Left lobe of liver (tissue), 2 donors: ENCODE data around the gene PES1. TPM values are rescaled to one million over a fixed set of nuclear protein-coding genes. Genes with fewer than 3 reads are reported as not detected.
"Not testable (repeated sequence)": the region's sequence is repeated elsewhere in the genome, so short reads cannot be mapped to it uniquely, and the experiment has no call there.

Source experiments
- ATAC-seq: fragments of 200-7000 bp; cut with Tn5 transposase; one replicate; pipeline ENCODE4 v1.9.1; 2020; ENCODE audit warnings: mild to moderate bottlenecking, moderate library complexity
- DNase-seq: peaks from one replicate; pipeline ENCODE4 v3.0.0-alpha.2; 2020; ENCODE audit warnings: low spot score
- total RNA-seq: library from RNA; stranded (reverse); gene quantifications from one replicate; pipeline ENCODE4 v1.2.1, GENCODE V29; 2021
- donor health status: DM: no; HTN: no; CAD: no; lungs with moderate emphysema.
- donor health status: DM: no; HTN: yes; CAD: no.

The PES1 gene
- total RNA-seq, 1 donor from 2014 or later: 22.4 TPM

DNA sequence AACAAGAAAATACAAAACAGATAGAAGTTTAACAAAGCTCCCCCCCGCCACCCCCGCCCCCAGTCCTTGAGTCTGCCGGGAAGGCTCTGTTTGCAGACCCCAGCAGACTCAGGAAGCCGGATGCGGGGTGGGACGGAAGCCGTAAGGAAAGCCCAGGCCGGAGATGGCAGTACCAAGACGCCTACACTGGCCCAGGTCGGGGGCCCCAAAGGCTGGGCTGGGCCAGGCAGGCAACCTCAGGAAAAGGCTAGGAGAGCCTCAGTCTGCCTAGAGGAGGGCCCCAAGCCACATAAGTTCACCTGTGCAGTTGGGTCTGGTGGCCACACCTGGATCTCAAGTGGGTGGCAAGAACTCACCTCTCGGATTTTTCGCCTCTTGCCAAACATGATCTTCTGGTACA, 13.2 kb downstream of the PES1 start:
- no peak for DNase-seq
- ATAC-seq: no peak

DNA sequence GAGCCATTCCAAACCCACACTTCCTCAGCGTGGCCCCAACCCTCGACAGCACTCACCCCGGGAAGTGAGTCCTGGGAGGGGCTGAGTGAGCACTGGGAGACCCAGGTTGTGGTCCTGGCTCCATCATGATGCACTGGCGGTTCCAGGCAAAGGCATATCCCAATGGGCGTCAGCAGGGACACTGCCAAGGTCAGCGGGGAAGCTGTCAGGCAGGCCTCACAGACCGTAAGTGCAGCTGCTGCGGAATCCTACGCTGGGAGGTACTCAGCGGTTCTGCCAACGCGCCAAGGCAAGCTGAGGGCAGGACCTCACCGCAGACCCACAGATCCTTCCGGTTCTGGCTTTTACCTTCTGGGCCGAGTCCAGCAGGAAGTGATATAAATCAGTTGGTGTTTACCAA, 15.9 kb downstream of the PES1 start:
- DNase-seq (no peak), ATAC-seq (no peak)

DNA sequence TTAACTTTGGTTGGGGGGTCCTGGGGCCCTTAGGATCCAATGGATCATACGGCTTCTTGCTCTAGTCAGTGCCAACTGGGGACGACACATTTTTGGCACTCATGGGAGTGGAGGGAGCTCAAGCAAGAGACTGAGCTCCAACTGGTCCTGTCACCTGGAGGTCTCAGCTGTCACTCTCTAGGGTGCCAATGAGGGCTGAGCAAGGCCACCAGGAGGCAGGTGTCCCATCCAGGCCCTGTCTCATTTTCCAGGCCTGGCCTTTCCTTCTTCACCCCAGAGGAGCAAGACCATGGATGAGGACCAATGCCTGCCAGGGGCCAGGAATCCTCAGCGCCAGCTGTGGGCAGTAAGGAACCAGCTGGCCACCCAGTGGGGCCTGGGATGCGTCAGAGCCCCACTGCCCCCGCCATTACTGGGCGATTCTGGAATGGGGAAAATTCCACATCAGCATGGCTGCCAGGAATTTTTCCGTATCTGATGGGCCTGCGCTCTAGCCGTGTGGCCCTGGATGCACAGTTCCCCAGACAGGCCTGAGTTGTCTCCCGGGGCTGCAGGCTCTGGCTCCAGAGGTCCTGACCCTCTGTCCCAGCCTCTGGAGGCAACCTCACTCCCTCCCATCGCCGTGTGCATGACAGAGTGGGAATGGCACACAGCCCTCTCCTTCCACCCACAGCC, 16.6 kb downstream of the PES1 start:
- ATAC-seq (peak; percentile 3), DNase-seq (no peak)

DNA sequence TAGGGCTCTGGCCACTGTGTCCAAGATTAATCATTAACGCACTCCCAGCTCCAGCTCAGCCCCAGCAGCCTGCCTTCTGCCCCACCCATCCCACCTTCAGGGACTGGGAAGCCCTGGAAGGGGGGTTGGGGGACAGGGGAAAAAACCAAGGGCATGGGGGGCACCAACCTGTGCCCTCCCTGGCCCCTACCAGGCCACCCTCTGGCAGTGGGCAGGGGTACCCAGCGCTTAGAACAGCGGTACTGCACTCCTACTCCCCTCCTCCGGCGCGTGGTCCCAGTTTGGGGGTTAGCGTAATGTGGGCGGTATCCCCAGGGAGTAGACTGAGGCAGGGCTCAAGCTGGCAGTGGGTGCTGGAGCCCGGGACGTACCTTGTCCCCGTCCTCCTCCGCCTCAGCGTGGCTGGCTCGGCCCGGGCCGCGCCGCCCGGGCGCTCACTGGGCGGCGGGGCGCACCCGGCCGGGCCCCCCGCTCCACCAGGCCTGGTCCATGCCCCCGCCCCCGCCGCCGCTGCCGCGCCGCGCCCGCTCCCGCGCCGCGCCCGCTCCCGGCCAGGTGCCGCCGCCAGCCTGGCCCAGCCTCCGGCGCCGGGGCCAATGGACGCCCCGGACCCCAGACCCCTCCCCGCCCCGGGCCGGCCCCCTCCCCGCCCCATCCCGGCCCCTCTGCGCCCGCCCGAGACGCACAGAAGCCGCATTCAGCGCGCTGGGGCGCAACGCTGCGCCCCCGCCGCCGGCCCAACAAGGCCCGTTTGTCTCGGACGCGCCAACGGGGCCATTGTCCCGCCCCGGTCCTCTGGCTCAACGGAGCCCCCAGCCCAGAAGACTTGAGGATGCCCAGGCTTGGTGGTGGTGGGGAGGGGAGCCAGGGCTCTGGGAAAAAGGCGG, 17.4 kb downstream of the PES1 start, which contains the start of gene GAL3ST1:
TSS of gene GAL3ST1 (minus strand) at position 571 of the 887 bp plus-strand sequence. CDS start 17,273 bp downstream, outside the sequence.
- DNase-seq (peak; percentile 59), ATAC-seq (peak; percentile 87)

DNA sequence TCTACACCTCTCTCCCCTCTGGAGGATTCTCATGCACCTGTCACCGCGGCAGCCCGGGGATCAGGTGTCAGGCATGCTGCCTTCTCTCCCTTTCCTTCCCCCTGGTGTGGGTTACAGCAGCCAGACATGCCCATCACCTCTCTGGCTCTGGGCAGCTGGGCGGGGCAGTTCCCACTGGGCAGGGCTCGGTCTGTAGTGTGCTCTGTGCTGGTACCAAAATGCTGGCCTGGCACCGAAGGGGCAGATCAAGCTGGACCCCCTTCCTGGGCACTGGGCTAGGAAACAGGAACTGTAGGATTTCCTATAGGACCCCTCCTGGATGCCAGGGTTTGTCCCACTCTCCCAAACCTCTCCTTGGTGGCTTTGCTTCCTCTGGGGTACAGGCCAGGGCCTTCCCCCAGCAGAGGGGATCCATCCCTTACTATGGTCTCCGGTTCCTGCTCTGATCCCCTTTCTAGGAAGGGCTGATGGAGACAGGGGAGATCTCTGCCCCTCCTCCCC, 18.1 kb downstream of the PES1 start:
- ATAC-seq: peak; percentile 20
- DNase-seq: no peak

DNA sequence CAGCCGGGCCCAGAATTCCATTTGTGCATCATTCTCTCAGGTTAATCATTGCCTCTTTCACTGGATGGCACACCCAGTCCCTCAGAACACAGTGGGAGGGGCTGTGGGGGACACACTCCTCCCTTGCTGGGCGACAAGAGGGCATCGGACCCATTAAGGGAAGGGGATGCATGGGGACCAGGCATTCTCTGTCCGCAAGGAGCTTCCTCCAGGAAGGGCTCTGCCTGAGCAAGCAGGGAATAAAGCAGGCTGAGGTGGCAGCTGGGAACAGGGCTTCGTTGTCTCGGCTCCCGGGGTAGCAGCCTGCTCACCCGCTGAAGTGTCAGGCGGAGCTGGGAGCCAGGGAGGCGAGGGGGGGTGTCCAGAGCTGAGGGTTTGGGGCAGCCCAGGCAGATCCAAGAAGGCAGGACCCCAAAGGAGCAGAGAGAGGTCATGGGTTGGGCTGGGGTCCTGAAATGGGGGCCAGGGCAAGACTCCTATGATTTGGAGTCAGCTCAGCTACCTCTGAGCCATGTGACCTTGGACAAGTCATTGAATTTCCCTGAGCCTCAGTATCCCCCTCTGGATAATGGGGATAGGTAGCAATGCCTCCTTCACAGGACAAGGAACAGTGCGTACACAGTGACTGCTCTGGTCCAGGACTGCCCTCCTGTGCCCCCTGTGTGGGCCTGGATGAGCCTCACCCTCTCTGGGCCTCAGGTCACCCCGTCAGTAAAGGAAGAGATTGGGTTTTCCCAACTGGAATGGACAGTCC, 18.7 kb downstream of the PES1 start:
- peak; percentile 57 for ATAC-seq

DNA sequence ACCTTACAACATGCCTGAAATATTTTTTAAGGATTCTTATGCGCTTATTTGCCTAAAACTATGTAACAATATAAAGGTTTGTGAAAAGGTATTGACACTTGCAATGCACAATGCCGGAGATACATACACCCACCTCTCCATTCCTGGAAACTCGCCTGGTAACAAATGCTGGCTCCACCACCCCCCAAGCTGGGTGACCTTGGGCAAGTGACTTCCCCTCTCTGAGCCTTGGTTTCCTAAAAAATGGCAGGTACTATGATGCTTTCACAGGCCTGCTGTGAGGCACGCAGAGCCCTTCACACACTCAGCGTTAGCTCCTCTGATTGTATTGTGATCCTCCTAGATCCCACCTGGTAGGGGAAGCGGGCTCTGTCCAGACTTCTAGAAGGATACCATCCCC, 19.5 kb downstream of the PES1 start:
- DNase-seq (no peak), ATAC-seq (no peak)

More for the DNA sequence above, 18.7 kb downstream of the PES1 start:
- DNase-seq: no peak

DNA sequence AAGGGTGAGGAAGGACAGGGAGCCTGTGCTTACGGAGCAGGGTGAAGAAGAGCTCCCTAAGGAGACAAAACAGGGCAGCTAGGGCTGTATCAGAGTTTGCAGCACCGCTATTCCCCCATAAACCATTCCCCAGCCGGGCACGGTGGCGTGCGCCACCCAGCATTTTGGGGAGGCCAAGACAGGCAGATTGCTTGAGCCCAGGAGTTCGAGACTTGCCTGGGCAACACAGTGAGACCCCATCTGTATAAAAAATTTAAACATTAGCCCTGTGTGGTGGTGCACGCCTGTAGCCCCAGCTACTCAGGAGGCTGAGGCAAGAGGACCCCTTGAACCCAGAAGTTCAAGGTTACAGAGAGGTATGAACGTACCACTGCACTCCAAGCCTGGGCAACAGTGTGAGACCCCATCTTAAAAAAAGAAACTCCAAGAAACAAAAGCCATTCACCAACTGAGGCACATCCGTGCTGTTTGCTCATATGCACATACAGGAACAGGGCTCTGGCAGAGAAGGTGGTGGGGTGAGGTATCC, 22.0 kb downstream of the PES1 start:
- DNase-seq (no peak), ATAC-seq (no peak)

DNA sequence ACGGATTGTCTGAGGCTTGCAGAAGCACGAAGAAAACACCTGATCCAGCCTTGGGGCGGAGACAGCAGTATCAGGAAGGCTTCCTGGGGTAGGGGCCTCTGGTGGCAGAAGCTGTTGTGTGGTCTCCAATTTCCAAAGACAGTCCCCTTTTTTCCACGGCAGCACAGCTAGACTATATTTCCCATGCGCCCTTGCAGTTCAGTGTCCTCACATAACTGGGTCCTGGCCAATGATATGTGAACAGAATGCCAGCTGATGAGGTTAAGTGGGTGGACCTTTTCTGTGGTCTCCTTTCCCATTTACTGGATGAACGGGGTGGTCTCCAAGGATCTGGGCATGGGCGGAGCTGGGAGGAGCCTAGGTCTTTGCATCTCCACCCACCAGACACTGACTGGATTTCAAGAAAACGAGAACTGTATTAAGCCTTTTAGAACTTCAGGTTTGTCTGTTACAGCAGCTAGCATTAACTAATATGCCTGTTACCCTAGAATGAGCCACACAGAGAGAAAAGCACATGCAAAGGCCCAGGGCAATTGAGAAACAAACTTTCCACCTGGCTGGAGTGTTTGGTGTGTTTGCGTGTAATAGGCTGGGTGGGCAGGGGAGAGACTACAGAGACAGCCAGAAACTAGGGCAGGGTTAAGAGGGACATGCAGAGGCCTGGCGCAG, 23.4 kb downstream of the PES1 start:
- no peak for ATAC-seq
- no peak for DNase-seq

DNA sequence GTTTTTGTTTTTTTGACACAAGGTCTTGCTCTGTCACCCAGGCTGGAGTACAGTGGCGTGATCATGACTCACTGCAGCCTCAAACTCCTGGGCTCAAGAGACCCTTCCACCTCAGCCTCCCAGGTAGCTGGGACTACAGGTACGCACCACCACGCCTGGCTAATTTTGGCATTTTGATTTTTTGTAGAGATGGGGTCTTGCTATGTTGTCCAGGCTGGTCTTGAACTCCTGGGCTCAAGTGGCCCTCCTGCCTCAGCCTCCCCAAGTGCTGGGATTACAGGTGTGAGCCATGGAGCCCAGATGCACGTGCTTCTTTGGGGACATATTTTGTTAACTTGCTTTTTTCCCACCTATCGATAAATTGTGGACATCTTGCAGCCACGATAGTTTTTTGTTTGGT, 24.4 kb downstream of the PES1 start:
- ATAC-seq, DNase-seq: not testable (repeated sequence)

DNA sequence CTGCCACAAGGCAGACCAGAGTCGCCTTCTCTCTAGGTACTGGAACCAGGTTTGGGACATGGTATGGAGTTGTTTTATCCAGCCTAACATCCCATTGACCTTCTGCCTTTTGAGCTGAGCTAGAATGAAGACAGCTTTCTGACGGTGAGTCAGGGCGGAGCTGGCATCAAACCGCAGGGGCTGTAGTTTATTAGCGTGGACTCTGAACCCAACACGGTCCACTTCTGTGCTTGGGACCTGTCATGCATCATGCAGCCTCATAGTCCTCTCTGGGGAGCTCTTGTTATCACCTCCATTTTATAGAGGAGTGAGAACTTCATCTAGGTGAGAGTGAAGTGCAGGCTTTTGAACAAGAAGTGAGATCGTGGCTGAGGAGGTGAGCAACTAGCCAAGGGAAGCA, 25.6 kb downstream of the PES1 start:
- ATAC-seq: peak; percentile 78
- DNase-seq: no peak

DNA sequence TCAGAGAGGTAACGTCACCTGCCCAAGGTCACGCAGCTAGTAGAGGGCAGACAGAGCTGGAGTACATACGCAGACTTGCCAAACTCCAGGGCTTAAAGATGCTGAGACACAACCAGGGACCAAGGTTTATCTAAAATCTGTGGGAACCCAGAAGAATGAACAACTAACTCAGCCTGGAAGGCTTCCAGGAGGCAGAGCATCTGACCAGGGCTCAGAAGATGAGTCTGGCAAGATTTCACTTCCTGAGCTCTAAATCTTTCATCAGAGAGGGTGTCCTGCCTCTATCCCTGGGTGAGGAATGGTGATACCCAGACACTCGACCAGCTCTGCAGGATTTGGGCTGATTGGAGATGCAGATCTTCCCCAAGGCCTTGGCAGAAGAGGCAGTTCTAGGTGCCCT, 26.4 kb downstream of the PES1 start:
- ATAC-seq (no peak), DNase-seq (no peak)

DNA sequence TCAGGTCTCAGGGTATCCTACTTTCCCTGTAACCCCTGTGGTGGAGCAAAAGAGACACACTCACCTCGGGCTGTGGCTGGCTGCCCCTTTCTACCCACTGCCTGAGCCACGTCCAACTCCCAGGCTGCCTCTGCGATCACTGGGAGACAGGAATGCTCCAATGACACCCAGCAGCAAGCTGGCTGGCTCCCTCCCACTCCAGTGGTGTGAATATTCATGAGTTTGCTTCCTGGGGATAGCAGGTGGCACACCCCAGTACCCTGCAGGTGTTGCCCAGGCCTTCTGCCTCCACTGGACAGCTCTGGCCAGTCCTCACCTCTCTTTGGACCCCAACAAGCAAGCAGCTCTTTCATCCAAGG, 27.0 kb downstream of the PES1 start:
- no peak for ATAC-seq
- no peak for DNase-seq

DNA sequence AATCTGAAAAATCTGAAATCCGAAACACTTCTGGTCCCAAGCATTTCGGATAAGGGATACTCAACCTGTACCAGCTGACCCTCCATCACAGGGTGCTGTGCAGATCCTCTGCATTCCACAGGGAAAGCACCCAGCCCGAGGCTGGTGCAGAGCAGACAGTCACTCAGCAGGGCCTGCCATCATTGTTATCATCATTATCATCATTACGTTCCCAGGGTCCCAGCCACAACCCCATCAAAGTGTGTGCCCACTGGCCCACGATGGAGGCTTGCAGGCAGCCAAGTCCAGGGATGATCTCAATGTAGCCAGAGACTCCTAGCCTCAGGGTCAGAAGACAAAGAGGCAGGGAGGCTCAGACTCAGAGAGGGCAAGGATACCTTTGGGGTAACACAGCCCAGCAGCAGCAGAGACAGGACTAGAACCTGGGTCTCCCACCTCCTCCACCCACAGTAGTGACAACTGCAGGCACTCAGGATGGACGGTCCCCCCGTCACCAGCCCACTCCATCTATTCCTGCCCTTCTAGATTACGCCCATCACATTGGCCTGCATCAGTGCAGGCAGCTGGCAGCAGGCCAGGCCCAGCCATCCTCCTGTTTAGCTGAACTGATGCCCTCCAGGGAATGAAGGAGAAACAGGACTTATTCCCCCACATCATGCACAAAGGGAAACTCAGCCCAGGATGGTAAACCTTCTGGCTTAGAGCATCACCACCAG, 27.5 kb downstream of the PES1 start:
- ATAC-seq: no peak

DNA sequence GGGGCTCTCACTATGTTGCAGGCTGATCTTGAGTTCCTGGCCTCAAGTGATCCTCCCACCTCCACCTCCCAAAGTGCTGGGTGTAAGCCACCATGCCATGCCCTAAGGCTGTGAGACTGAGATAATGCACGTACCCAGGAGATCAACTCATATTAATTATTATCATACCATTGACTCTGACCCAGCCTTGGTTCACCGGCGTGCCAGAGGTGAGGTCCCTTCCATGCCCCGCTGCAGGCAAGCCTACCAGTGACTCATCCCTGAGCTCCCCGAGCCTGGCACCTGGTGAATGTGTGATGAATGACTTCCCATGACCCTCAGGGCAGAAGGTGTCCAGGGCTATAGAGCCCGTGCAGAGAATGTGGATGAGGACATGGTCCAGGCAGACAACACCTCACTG, 29.3 kb downstream of the PES1 start:
- no peak for ATAC-seq
- DNase-seq: no peak

More for the DNA sequence above, 27.5 kb downstream of the PES1 start:
- DNase-seq: no peak

DNA sequence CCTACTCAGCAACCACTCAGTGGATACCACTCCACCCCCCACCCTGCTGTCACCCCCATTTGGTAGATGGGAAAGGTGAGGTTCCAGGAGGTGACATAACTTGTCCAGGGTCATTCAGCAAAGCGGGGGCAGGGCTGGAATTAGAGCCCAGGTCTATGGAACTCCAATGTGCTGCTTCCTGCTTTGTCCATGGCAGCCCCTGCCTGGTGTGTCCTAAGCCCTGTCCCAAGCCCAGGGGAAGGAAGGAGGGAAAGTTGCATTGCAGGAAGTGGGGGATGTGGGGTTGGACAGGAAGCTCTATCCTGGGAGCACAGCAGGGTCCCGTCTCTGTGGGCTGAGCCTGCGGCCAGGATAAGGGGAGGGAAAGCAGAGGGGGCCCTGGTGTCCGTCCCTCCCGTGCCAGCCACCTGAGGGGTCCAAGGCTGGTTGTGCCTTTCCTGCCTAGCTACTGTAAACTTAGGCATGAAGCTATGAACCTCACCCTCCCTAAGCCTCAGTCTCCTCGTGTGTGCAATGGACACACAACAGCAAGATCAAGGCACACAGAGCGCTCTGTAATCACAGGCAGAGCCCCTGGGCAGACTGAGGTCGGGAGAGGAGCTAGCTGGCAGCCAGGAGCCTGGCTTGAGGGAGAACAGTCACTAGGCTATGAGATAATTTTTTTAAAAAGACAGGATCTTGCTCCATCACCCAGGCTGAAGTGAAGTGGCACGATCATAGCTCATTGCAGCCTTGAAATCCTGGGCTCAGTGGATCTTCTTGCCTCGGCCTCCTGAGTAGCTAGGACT, 30.1 kb downstream of the PES1 start:
- no peak for DNase-seq
- ATAC-seq: no peak

DNA sequence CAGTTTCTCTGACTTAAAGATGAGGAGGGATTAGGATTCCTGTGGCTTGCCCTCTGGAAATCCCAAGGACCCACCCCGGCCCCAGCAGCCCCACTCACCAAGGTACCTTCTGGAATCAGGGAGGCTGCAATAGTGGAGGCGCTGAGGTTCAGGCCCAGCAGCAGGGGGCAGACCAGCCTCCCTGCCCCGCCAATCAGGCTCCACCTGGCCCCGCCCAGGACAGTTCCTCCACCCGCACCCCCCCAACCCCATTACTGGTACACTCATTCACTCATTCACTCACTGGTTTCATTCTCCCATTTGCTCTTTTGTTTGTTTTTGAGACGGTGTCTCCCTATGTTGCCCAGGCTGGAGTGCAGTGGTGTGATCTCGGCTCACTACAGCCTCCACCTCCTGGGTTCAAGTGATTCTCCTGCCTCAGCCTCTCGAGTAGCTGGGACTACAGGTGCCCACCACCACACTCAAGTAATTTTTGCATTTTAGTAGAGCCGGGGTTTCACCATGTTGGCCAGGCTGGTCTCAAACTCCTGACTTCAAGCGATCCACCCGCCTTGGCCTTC, 31.0 kb downstream of the PES1 start:
- not testable (repeated sequence) for DNase-seq

DNA sequence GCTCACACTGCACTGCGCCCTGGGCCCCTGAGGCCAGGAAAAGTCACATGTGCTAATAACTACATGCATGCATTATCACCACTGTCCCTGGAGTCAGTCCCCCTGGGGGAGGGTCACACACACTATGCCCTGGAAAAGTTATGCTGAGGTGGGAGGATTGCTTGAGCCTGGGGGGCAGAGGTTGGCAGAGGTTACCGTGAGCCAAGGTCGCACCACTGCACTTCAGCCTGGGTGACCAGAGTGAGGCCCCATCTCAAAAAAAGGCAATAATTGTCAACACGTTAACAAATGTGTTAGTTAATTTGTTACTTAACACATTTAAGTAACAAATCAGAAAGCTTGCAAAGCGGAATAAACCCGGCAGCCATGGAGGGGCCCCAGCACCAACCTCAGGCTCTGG, 31.8 kb downstream of the PES1 start:
- ATAC-seq (no peak), DNase-seq (no peak)

More for the DNA sequence above, 31.0 kb downstream of the PES1 start:
- ATAC-seq: not testable (repeated sequence)

DNA sequence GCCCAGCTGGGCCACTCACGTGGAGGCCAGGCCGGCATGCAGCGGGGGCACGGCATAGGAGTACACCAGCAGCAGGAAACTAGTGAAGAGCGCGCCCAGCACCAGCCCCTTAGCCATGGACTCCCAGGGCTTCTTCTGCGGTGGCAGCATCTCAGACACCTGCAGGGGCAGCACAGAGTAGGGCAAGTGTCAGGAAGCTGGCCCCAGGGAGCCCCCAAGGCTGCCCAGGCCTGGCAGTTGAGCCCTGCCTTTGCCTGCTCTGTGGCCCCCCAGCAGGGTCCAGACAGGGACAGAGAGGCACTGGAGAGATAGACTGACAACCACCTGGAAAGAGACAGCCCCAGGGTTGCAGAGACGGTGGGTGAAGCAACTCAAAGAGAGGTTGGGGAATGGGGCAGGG, 34.5 kb downstream of the PES1 start:
- DNase-seq (no peak), ATAC-seq (no peak)
